G401 (cell line): Measurements from ENCODE around the gene ZNF280D. TPM values are rescaled to one million over a fixed set of nuclear protein-coding genes. Genes with fewer than 3 reads are reported as not detected.
A peak's percentile ranks its signal among the peaks of the same experiment; 100 is the strongest.
"Not testable (repeated sequence)": the region's sequence is repeated elsewhere in the genome, so short reads cannot be mapped to it uniquely, and the experiment has no call there.

ENCODE experiments used
- DNase-seq: peaks from one replicate; pipeline ENCODE4 v3.0.0-alpha.2; 2015; ENCODE audit warnings: low spot score
- in situ Hi-C: cut with HindIII; loops from 2 replicates; pipeline ENCODE4 v1.10.0; 2016; ENCODE audit warnings: low sequenced_read_pairs, mixed read lengths
- total RNA-seq: library from RNA; depleted of rRNA; stranded (reverse); fragments of >200 nt; shearing (Covaris generic); gene quantifications from 2 replicates; pipeline ENCODE4 v1.2.3, GENCODE V29; 2014; rRNA removed

ZNF280D gene
- total RNA-seq: 9.8 and 21.4 TPM in 2 replicates

GRCh38 chr15:56733136-56734012 is at the start of gene ZNF280D:
ZNF280D (minus strand) TSS chr15:56733509; CDS start chr15:56707109, 26,400 bp downstream.
- DNase-seq: peak; percentile 84
- in situ Hi-C loops: no loop called here

- in situ Hi-C loops: no loop called here
- DNase-seq: no peak
Measured at GRCh38 chr15:56782306-56782705, 49.0 kb upstream of the ZNF280D start.

GRCh38 chr15:56781666-56782065 is 48.4 kb upstream of the ZNF280D start:
- in situ Hi-C loops: no loop called here
- no peak for DNase-seq

GRCh38 chr15:56780102-56780725 is 46.9 kb upstream of the ZNF280D start:
- DNase-seq, in situ Hi-C loops: not testable (repeated sequence)

GRCh38 chr15:56779449-56779848 is 46.1 kb upstream of the ZNF280D start:
- DNase-seq, in situ Hi-C loops: not testable (repeated sequence)

- DNase-seq: no peak
- in situ Hi-C loops: no loop called here
Measured at GRCh38 chr15:56778761-56779160, 45.5 kb upstream of the ZNF280D start.

- DNase-seq: no peak
- in situ Hi-C loops: no loop called here
Measured at GRCh38 chr15:56776839-56777238, 43.5 kb upstream of the ZNF280D start.

- no peak for DNase-seq
- in situ Hi-C loops: no loop called here
Measured at GRCh38 chr15:56775641-56776040, 42.3 kb upstream of the ZNF280D start.

- no peak for DNase-seq
- in situ Hi-C loops: no loop called here
Measured at GRCh38 chr15:56774356-56774755, 41.0 kb upstream of the ZNF280D start.

- DNase-seq: no peak
- in situ Hi-C loops: no loop called here
Measured at GRCh38 chr15:56772868-56773639, 39.7 kb upstream of the ZNF280D start.

- DNase-seq: no peak
- in situ Hi-C loops: no loop called here
Measured at GRCh38 chr15:56770173-56770572, 36.9 kb upstream of the ZNF280D start.

GRCh38 chr15:56767315-56767714 is 34.0 kb upstream of the ZNF280D start:
- no peak for DNase-seq
- in situ Hi-C loops: no loop called here

- no peak for DNase-seq
- in situ Hi-C loops: no loop called here
Measured at GRCh38 chr15:56765251-56765650, 31.9 kb upstream of the ZNF280D start.

GRCh38 chr15:56763141-56763895 is 30.0 kb upstream of the ZNF280D start:
- in situ Hi-C loops: no loop called here

GRCh38 chr15:56760186-56760585 is 26.9 kb upstream of the ZNF280D start:
- DNase-seq: no peak
- in situ Hi-C loops: no loop called here

More at GRCh38 chr15:56763141-56763895, 30.0 kb upstream of the ZNF280D start:
- DNase-seq: no peak

GRCh38 chr15:56759450-56759845 is 26.1 kb upstream of the ZNF280D start:
- in situ Hi-C loops: no loop called here
- no peak for DNase-seq

- in situ Hi-C loops: no loop called here
- DNase-seq: no peak
Measured at GRCh38 chr15:56758770-56759449, 25.6 kb upstream of the ZNF280D start.

GRCh38 chr15:56757875-56758274 is 24.6 kb upstream of the ZNF280D start:
- DNase-seq: no peak
- in situ Hi-C loops: no loop called here
